Endothelial cell (in vitro differentiated cells): ENCODE results near the gene BABAM2. TPM values are rescaled to one million over a fixed set of nuclear protein-coding genes. Genes with fewer than 3 reads are reported as not detected.

Experiments used
- DNase-seq: peaks from one replicate; pipeline ENCODE4 v3.0.0; 2021; ENCODE audit warnings: low spot score
- H3K27ac Mint-ChIP-seq: one replicate; pipeline ENCODE4 v1.8.0; 2021; ENCODE audit warnings: mixed read lengths, inconsistent platforms; ENCODE audit not compliant: unreplicated experiment
- H3K27me3 Mint-ChIP-seq: one replicate; pipeline ENCODE4 v1.8.0; 2021; ENCODE audit warnings: mild to moderate bottlenecking, moderate library complexity, mixed read lengths, inconsistent platforms; ENCODE audit not compliant: unreplicated experiment
- H3K36me3 Mint-ChIP-seq: one replicate; pipeline ENCODE4 v1.8.0; 2021; ENCODE audit warnings: mild to moderate bottlenecking, low read depth, mixed read lengths, inconsistent platforms; ENCODE audit not compliant: unreplicated experiment
- H3K4me1 Mint-ChIP-seq: one replicate; pipeline ENCODE4 v1.8.0; 2021; ENCODE audit warnings: mild to moderate bottlenecking, mixed read lengths, inconsistent platforms; ENCODE audit not compliant: unreplicated experiment
- H3K4me3 Mint-ChIP-seq: one replicate; pipeline ENCODE4 v1.8.0; 2021; ENCODE audit warnings: mild to moderate bottlenecking, mixed read lengths, inconsistent platforms; ENCODE audit not compliant: unreplicated experiment
- H3K9me3 Mint-ChIP-seq: one replicate; pipeline ENCODE4 v1.8.0; 2021; ENCODE audit warnings: mixed read lengths, inconsistent platforms; ENCODE audit not compliant: unreplicated experiment
- CTCF ChIP-seq: fragments of 200-600 bp; sonication (generic); IDR thresholded peaks from one replicate; pipeline ENCODE4 v1.5.0; 2021; ENCODE audit warnings: antibody characterized with exemption; ENCODE audit not compliant: unreplicated experiment
- total RNA-seq: library from RNA; stranded (reverse); fragmentation: NEBNext Ultra II Directional; extraction: Animal tissue kit (Norgen Biotek cat#: 25700); gene quantifications from one replicate; pipeline ENCODE4 v1.2.1, GENCODE V29; 2021; ENCODE audit not compliant: unreplicated experiment

Gene BABAM2
- total RNA-seq, 1 donor from 2014 or later: 40.2 TPM

- no peak overlapping the region for H3K27ac Mint-ChIP-seq
- no peaks in the 10 kb centered on the region for H3K9me3 Mint-ChIP-seq
Measured at GRCh38 chr2:28288620-28289019, 398.1 kb downstream of the BABAM2 start.

GRCh38 chr2:28291811-28292440, 401.4 kb downstream of the BABAM2 start:
- Mint-ChIP-seq H3K4me3 (no peak overlapping the region), H3K9me3 (no peaks in the 10 kb centered on the region), H3K27me3 (no peaks in the 10 kb centered on the region), H3K27ac (no peak overlapping the region), H3K4me1 (no peaks in the 10 kb centered on the region), H3K36me3 (no peaks in the 10 kb centered on the region)
- no peak for DNase-seq
- no peak for TF ChIP-seq CTCF

More at GRCh38 chr2:28288620-28289019, 398.1 kb downstream of the BABAM2 start:
- H3K4me1 Mint-ChIP-seq: no peaks in the 10 kb centered on the region
- TF ChIP-seq CTCF: no peak
- no peak for DNase-seq
- H3K27me3 Mint-ChIP-seq: peaks cover 3% of the 10 kb centered on the region
- no peak overlapping the region for H3K4me3 Mint-ChIP-seq
- H3K36me3 Mint-ChIP-seq: no peaks in the 10 kb centered on the region

- TF ChIP-seq CTCF: no peak
- H3K4me3 Mint-ChIP-seq: no peak overlapping the region
- no peak overlapping the region for H3K27ac Mint-ChIP-seq
- no peak for DNase-seq
- H3K9me3 Mint-ChIP-seq: no peaks in the 10 kb centered on the region
- H3K27me3 Mint-ChIP-seq: no peaks in the 10 kb centered on the region
- no peaks in the 10 kb centered on the region for H3K4me1 Mint-ChIP-seq
- no peaks in the 10 kb centered on the region for H3K36me3 Mint-ChIP-seq
Measured at GRCh38 chr2:28292491-28292890, 402.0 kb downstream of the BABAM2 start.

- no peak for TF ChIP-seq CTCF
- no peaks in the 10 kb centered on the region for H3K27me3 Mint-ChIP-seq
- H3K4me1 Mint-ChIP-seq: peaks cover 3% of the 10 kb centered on the region
- no peaks in the 10 kb centered on the region for H3K36me3 Mint-ChIP-seq
- H3K9me3 Mint-ChIP-seq: no peaks in the 10 kb centered on the region
- no peak overlapping the region for H3K4me3 Mint-ChIP-seq
- no peak overlapping the region for H3K27ac Mint-ChIP-seq
- no peak for DNase-seq
Measured at GRCh38 chr2:28293416-28293815, 402.9 kb downstream of the BABAM2 start.

GRCh38 chr2:28294451-28294850, 403.9 kb downstream of the BABAM2 start:
- H3K27ac Mint-ChIP-seq: no peak overlapping the region
- H3K4me3 Mint-ChIP-seq: no peak overlapping the region
- no peak for DNase-seq
- TF ChIP-seq CTCF: no peak
- no peaks in the 10 kb centered on the region for H3K27me3 Mint-ChIP-seq
- H3K4me1 Mint-ChIP-seq: peaks cover 5% of the 10 kb centered on the region
- H3K9me3 Mint-ChIP-seq: no peaks in the 10 kb centered on the region
- no peaks in the 10 kb centered on the region for H3K36me3 Mint-ChIP-seq
